GM19351 (cell line): ENCODE results near the gene EBF4.

Experiments used
- ATAC-seq: cut with Tn5 transposase; IDR thresholded peaks from one replicate; pipeline ENCODE4 v1.9.1; 2021; ENCODE audit warnings: mild to moderate bottlenecking, moderate library complexity; ENCODE audit not compliant: unreplicated experiment

Gene EBF4

DNA sequence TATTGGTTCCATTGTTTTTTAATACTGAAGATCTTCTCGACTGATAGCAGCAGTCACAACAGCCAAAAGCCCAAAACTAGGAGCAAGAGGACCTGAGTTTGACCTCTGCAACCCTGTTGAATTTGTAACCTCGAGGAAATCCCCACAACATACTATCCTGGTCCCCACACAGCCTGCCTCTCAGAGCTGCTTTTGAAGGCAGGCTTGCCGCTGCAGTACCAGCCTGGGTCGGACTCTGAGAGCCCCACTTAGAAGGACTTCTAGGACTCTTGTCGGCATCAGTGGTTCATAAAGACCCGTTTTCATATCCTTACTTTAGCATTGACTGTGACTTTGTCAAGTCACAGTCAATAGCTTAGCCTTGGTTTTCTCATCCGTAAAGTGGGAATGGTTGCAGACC is 49.3 kb downstream of the EBF4 start:
- ATAC-seq, result no peak

DNA sequence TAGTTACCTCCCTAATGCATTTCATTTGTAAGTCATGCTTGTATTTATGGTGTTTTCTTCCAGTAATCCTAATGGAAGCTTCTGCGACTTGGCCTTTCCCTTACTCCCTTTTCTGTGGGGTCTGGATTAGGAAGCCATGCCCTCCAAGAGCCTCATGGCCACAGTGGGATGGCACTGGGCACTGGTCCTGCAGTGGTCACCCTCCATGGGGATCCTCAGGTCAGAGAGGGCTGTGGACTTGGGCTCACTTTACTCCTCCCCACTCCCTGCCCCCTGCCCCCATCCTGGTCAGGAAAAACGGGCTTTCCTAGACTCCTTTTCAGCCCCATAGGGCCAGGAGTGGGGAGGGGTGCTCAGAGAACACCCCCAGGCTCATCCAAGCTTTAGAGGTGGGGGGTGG is 49.9 kb downstream of the EBF4 start:
- no peak for ATAC-seq

DNA sequence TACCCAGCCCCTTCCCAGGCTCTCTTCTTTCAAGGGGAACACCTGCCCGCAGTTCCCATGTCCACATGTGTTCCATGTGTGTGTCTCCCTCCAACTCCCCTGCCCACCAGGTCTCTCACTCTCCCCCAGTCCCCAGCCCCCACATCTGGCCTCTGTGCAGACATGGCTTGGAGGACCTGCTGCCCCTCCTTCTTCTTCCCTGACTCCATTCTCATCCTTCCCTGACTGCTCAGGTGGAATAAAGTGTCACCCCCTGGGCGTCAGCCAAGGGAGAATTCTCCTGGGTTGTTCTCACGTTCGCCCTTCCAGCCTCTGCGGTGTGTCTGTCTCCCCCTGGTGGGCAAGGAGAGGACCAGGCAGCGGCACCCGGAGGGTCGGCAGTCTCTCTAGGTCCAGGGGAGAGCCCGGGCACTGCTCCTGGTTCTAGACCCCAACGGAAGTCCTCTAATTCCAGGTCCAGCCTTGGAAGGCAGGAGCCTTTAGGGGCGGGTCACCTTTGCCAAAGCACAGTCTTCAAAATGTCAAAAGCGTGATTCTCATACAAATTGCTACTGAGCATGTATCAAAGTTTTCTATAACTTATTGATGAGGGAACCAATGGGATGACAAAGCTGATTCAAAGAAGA is 50.5 kb downstream of the EBF4 start:
- ATAC-seq, result peak; percentile 59

DNA sequence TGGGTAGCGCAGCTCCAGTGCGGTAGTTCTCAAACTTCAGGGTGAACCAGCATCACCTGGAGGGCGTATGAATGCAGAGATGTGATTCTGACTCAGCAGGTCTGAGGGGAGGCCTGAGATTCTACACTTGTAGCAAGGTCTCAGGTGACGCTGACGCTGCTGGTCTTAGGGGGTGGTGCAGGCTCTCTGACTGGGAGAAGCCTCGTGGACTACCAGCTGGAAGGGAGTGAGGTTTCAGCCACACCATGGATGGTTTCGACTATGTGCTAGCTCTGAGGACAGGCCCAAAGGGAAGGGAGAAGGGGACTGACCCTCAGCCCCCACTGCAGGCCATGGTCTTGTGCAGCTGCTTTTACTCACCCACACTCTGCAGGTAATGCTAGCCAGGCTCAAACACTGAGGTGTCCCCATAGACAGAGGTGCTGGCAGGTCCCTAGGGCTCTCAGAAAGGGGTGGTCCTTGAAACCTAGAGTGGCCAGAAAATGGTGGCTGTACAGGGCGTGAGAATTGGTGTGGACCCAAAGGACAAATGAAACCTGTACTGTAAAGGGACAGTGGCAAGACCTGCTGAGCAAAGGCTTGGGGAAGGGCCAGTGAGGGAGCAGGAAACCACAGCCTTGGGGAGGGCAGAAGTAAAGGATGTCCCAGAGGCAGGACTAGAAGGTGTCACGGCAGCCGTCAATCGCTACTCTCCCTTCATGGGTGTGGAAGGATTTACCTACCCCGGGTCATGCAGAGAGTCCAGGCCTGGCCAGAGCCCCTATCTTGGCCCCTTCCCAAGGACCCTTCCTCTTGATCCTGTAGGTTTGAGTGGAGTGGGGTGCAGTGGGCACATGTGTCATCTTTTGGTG is 52.7 kb downstream of the EBF4 start:
- ATAC-seq, result no peak

DNA sequence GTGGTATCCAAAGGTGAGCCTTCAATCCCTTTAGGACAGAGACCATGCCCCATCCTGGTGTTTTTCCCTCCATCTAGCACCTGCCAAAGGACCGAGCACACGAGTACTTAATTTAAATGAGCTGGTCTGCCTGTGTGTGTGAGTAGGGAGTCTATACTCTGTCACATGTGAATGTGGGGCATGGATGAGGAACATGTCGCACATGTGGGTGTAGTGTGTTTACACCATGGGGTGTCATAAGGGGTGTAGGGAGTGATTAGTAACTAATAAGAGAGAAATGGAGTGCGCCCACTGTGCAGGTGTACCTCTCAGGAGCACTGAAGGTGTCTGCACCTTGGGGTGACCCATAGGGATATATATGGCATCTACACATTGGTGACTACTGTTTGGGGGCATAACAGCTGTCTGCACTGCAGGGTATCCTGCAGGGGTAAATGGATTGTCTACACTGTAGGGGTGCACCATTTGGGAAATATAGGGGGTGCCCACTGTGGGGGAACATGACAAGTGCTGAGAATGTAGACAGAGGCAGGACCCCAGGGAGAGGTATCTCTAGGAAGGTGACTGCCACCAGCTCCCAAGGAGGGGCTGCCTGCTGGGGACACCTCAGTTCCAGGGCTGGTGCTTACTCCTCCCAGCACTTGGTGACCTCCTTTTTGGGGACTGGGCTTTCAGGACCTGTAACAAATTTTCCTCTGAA is 53.5 kb downstream of the EBF4 start:
- ATAC-seq, result no peak

DNA sequence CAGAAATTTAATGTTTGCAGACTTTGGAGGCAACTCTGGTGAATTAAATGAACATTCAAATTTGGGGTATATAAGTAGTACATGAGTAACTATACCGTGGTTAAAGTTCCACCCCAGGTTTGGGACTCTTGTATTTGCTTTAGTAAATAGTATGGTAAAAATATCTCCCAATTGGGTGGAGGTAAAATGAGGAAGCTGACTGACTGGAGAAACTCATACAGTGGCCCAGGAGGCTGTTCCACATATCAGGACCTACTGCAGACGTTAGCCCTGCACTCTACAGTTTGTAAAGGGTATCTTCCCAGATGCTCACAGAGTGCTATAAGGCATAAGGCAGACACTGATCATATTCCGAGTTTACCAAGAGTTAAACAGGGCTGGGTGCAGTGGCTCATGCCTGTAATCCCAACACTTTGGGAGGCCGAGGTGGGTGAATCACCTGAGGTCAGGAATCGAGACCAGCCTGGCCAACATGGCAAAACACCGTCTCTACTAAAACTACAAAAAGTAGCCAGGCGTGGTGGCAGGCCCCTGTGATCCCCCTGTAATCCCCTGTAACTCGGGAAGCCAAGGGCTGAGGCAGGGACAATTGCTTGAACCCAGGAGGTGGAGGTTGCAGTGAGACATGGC is 54.2 kb downstream of the EBF4 start:
- no peak for ATAC-seq

DNA sequence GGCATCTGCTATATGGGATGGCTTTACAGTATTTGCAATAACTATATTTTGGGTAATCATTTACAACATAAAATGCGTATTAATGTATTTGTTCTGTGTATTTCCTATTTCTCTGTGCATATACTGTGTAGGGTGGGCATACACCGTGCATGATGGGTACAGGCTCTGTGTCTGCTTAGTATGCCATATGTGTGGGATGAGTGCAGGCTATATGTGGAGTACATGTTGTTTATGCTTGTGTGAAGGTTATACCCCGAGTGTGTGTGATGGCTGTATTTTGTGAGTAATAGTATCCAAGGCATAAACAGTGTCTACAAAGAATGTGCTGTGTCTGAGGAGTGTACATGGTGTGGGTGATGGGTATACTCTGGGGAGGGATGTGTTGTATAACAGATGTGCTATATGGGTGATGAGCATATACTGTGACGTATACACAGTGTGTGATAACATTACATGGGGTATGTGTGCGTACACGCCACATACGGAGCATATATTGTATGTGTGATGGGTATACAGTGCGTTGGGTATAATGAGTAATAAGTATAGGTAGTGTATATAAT is 55.2 kb downstream of the EBF4 start:
- no peak for ATAC-seq

DNA sequence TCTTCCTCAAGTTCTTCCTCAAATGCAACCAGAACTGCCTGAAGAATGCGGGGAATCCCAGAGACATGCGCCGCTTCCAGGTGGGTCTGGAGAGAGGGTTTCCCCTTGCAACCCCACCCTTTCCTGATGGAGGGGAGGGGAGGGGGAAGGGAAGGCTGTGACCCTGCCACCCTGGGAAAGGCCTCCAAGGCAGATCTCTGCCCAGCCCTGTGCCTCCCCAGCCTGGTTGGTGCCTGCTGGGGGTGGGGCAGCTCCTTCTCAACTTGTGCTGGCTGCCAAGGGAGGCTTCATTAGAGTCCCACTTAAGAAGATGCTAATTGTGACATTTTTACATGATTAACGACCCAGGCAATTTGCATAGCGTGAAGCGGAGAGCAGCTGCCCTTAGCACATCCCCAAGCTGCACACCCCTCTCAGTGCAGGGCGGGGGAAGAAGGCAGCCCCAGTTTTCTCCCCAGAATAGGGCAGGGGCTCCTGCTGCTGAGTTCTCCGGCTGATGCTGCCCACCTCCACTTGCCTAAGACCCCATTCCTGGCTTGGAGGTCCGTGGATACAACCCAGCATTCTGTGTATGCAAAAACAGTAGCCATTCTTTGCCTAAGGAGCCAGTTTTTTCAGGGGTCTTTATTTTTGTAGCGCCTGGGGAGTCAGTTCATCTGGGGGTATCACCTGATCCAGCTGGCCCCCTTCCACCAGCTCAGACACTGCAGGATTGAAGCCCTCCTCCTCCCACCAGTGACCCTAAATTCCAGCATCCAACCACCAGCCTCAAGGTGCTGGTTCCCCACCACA is 56.2 kb downstream of the EBF4 start:
- ATAC-seq, result no peak

DNA sequence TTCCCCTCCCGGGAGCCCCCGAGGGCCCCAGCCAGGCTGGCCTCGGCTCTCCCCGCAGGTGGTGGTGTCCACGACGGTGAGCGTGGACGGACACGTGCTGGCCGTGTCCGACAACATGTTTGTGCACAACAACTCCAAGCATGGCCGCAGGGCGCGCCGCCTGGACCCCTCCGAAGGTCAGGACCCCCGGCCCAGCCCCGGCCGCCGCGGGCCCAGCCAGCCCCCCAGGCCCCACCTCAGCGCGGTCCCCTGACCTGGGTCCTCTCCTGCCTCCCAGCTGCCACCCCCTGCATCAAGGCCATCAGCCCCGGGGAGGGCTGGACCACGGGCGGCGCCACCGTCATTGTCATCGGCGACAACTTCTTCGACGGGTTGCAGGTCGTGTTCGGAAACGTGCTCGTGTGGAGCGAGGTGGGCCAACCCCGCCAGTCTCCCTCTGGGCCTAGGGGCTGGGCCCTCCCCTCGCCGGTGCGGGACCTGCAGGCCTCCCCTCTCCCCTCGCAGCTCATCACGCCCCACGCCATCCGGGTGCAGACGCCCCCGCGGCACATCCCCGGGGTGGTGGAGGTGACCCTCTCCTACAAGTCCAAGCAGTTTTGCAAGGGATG is 56.9 kb downstream of the EBF4 start:
- no peak for ATAC-seq

DNA sequence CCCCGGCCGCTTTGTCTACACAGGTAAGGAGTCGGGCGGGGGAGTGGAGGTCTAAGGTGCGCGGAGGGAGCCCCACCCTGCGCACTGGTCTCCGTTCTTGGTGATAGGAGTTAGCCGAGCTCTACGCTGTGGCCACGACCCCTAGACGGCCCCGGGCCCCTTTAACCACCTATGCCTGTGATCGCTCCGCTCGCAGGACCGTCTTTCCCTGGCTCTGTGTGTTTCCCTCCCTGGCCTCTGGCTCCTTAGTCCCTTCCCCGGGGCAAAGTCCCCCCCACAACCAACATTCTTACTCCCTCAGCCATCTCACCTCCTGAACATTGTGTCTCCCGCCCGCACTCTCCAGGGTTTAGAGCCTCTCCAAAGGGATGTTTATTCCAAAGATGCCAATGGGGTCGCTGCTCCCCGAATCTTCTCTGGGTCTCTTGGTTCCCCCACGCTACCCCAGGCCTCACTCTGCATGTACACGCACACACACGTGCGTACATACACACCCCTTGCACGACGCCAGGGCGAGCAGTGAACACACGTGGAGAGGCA is 57.4 kb downstream of the EBF4 start:
- no peak for ATAC-seq

DNA sequence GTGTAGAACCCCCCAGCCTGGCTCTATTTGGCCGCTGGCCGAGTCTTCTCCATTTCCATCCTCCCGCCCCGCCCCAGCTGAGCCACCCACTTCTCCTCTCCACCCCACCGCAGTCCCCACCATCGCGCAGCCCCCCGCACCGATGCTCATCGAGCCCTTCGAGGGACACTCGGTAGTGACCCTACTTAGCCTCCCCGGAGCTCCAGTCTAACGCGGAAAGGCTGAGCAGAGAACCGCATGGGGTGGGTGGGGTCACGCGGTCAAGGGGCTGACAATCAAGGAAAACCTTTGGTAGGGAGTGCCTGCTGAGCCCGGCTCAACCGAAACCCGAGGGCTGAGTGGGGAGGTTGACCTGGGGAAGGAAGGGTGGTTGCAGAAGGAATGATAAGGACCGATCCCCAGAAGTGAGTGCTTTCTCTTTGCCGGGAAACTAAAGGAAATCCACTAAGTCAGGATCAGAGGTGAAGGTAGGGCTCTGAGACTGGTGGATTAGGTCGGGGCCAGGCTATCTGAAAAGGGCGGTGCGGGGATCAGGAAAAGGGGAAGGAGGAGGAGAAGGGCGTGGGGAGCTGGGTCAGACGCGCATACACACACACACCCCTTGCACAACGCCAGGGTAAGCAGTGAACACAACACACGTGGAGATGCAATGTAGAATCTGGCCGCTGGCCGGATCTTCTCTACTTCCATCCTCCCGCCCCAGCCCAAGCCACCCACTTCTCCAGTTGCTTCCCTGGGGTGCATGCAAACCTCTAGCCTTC is 58.1 kb downstream of the EBF4 start:
- ATAC-seq, result no peak

DNA sequence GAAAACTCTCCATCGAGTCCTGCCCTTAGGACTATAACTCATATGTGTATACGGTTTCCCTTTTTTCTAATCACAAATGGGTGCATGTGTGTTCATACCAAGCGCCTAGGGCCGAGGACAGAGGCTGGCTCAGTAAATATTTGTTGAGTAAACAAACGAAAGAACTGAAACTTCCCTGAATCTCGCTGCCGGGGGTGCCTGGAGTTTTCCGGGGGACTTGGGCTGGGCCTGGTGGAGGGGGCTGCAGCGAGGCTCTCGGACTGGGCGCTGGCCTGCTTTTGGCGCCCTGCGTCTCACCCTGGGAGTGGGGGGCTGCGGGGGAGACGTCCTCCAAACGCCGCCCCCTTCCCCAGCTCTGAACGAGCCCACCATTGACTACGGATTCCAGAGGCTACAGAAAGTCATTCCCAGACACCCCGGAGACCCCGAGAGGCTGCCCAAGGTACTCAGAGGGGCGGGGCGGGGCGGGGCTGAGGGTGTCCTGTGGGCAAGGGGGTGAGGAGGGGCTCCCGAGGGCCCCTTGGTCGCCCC is 58.8 kb downstream of the EBF4 start:
- no peak for ATAC-seq

DNA sequence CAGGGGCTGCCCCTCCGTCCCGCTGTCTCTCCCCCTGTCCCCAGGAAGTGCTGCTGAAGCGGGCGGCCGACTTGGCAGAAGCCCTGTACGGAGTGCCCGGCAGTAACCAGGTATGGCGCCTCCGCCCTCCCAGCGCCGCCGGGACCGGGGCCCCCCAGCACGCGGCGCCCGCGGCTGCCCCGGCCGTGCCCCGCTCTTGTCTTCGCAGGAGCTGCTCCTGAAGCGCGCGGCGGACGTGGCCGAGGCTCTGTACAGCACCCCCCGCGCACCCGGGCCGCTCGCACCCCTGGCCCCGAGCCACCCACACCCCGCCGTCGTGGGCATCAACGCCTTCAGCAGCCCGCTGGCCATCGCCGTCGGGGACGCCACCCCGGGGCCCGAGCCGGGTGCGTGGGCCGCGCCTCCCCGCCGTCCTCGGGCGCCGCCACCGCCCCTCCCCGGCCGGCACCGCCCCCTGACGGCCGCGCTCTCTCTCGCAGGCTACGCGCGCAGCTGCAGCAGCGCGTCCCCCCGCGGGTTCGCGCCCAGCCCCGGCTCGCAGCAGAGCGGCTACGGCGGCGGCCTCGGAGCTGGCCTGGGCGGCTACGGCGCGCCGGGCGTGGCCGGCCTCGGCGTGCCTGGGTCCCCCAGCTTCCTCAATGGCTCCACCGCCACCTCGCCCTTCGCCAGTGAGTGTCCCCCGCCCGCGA is 59.4 kb downstream of the EBF4 start:
- ATAC-seq, result no peak

DNA sequence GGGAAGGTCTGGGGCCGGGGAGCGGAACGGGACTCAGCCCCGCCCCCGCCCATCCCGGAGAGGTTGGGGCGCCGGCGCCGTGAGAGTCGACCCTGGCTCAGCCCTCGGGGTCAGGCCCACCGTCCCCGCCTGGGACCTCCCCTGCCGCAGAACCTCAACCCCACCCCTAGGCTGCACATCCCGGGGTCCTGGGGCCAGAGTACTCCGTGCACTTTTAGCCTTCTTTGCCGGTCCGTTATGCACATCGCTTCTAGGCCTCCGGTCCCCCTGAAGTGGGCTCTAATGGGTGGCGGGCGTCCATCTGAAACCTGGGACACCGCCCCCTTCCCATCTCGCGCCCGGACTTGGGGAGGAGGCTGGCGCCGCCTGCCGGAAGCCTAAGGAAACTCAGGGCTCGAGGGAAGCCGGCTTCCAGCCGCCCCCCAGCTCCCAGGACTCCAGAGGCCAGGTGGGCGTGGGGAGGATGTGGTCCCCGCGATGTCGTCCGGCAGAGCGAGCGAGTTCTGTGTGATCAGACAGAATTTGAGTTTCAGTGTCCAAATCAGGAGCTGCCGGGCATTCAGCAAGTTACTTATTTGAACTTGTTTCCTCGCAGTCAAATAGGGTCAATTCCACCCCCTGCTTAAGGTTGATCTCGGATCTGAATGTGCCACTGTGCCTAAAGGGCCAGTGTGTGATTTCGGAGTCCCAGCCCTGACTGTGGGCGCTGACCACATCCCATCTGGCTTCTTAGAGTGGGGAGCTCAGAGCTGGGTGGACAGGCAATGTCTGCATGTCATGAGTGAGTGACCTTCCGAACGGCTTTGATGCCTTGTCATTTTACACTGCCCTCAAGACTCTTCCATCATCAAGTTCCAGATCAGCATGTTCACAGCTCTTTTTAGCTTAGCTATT is 60.2 kb downstream of the EBF4 start:
- ATAC-seq, result no peak

DNA sequence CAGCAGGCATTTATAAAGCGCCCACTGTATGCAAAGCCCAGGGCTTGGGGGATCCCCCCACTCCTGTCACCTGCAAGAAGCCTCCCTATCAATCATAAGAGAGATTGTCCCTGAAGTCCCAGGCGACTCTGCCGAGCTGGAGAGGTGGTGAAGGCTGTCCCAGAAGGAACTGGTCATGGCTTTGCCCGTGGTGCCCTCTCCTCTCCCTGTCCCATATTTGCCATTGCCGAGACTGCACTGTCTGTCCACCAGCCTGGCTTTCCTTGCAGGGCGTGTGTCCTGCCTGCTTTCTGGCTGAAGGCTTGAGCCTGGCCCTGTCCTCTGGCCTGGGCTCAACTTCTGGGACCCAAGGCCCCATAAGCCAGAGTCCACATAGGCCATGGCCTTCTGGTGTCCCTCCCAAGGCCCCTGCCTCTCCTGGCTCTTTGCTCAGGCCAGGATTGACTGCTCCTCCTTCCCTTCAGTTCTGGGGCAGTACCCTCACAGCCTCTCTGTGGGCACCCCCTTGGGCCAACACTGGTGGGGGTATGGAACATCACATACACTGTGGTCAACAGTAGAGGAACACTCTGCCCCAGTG is 61.0 kb downstream of the EBF4 start:
- no peak for ATAC-seq

DNA sequence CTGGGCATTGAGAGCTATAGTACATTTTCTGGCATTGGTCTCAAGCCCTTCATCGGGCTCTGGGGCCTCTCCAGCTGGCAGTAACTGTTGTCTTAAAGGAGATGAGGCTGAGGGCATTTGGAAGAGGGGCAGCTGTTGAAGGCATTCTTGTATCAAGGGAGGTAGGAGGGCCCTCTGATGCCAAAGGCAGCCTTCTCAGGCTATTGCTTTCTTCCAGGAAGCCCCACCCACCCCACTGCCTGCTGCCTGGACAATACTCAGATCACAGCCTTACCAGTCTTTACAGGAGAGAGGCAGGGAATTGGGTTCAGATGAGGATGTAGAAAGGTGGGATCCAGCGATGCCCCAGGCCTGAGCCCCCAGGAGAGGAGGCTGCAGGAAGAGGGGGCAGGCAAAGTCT is 61.8 kb downstream of the EBF4 start:
- ATAC-seq, result no peak
